GM12874 (cell line): ENCODE measurements around the gene NEBL.

Source experiments
- TF ChIP-seq, protein P1 (sequence below): IDR thresholded peaks from 2 replicates; pipeline ENCODE4 v1.5.1; 2011; ENCODE audit warnings: low read depth, mild to moderate bottlenecking, control low read depth, low read length, moderate library complexity; ENCODE audit not compliant: insufficient read depth

Gene NEBL

GRCh38 chr10:20877986-20878983 is 18.8 kb downstream of the NEBL start:
- TF ChIP-seq, protein P1, sequence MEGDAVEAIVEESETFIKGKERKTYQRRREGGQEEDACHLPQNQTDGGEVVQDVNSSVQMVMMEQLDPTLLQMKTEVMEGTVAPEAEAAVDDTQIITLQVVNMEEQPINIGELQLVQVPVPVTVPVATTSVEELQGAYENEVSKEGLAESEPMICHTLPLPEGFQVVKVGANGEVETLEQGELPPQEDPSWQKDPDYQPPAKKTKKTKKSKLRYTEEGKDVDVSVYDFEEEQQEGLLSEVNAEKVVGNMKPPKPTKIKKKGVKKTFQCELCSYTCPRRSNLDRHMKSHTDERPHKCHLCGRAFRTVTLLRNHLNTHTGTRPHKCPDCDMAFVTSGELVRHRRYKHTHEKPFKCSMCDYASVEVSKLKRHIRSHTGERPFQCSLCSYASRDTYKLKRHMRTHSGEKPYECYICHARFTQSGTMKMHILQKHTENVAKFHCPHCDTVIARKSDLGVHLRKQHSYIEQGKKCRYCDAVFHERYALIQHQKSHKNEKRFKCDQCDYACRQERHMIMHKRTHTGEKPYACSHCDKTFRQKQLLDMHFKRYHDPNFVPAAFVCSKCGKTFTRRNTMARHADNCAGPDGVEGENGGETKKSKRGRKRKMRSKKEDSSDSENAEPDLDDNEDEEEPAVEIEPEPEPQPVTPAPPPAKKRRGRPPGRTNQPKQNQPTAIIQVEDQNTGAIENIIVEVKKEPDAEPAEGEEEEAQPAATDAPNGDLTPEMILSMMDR: no peak

DNA sequence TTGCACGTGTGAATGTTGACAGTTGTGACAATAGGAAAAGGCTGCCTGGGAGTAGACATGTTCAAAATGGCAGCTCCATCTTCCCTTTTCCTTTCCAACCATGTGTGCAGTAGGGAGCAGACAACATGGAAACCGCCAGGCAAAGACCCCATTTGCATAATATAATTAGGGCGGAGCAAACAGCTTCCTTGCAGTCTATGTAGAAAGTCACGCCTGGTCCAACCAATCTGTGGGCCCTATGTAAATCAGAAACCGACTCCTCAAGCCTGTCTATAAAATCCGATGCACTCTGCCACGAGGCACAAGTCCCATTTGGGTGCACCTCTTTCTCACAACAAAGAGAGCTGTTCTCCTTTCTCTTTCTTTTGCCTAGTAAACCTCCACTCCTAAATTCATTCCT is 19.6 kb downstream of the NEBL start:
- TF ChIP-seq, protein P1: no peak

- TF ChIP-seq, protein P1: no peak
These were observed 22.9 kb downstream of the NEBL start for GRCh38 chr10:20874261-20874660.

GRCh38 chr10:20871970-20872369 is 25.1 kb downstream of the NEBL start:
- TF ChIP-seq, protein P1: no peak

GRCh38 chr10:20870834-20871233 is 26.3 kb downstream of the NEBL start:
- TF ChIP-seq, protein P1: no peak

DNA sequence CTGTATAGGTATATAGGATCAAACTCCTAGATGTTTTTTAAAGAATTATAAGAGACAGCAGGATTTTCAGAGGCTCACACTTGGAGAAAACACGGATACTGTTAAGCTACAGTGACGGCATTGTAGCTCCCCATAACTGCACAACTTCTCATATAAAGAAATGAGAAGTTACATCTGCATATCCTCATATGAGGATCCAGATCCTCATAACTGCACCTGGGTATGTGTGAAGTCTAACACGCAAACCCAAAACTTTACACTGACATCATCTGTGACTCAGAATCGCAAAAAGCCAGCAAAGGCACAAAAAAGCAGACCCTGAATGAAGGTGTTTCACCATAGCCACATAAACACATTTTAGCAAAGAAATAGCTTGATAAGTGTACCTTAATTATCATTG is 34.1 kb downstream of the NEBL start:
- TF ChIP-seq, protein P1: no peak

DNA sequence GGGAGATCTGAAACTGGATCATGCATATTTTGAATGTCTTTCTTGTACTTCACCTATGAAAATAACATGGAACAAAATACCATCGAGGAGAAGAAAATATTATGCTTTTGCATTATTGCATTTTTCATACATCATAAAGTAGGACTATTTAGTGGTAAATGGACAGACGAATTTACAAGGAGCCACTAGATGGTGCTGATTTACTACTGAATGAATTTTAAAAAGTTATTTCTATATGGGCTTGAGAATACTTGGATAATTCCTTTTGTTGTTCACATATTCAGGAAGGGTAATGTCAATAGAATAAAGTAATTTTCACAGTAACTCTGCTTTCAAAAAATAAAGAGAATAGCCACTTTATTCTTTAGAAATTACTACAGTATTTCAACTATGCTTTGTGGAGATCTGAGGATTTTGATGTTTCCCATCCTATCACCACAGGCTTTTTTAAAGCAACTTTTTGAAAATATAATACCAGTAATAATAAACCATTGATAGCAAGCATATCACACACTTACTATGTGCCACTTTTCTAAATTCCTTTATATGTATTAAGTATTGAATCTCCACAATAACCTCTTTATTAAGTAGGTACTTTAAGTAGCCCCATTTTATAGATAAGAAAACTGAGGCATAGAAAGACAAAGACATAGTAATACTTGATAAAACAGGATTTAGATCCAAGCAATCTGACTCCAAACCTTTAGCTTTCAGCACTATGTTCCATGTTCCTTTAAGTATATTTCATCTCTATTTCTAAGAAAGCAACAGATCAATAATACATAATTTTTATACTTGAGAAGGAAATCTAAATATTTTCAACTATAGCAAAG is 38.6 kb downstream of the NEBL start:
- TF ChIP-seq, protein P1: no peak
